ENCODE data around the gene TNN.

DNA sequence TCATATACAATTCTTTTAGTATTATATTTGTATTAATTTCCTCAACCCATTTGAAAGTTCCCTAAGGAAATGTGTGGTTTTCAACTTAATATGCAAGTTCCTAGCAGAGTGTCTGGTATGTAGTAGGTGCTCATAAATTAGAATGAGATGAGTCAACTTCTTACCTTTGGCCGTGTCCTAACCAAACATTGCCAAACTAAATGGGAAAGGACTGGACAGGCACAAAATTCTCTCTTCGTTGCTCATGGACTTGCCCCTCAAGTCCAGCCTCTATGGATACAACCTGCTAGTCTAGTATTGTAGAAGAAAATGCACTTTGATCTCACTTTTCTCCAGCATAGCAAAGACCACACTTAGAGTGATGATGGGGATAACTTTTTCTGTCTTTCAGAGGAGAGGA is 32.9 kb upstream of the TNN start:
- TF ChIP-seq POLR2AphosphoS5 (IDR thresholded peaks at IDR 0.05) (no peak), CTCF (IDR thresholded peaks at IDR 0.05; ENCODE audit: poor library complexity, severe bottlenecking) (no peak), EP300 (conservative IDR thresholded peaks at IDR 0.05; ENCODE audit: poor library complexity, severe bottlenecking) (no peak), MXI1 (conservative IDR thresholded peaks at IDR 0.05; ENCODE audit: poor library complexity, severe bottlenecking) (no peak)
